ENCODE results near the gene CADM3.

Gene CADM3

DNA sequence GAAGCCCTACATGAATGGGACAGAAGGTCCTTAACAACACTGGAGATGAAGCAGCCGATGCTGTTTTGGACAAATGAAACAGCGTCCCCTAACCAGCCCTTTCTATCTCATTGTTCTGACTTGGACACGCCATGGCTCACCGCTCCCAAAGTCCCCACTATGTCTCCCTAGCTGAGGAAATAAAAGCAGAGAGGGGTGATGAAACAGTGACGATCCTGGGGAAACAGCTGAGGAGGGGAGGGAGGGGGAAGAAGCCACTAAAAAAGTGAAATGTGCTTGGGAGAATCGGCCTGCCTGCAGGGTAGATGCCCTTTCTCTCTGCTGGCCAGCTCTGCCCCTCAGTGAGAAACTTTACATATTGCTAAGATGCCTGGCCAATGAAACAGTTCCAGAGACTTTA lies 32.2 kb downstream of the CADM3 start:
- H3K27ac ChIP-seq: no peak overlapping the region
- TF ChIP-seq, protein P1, sequence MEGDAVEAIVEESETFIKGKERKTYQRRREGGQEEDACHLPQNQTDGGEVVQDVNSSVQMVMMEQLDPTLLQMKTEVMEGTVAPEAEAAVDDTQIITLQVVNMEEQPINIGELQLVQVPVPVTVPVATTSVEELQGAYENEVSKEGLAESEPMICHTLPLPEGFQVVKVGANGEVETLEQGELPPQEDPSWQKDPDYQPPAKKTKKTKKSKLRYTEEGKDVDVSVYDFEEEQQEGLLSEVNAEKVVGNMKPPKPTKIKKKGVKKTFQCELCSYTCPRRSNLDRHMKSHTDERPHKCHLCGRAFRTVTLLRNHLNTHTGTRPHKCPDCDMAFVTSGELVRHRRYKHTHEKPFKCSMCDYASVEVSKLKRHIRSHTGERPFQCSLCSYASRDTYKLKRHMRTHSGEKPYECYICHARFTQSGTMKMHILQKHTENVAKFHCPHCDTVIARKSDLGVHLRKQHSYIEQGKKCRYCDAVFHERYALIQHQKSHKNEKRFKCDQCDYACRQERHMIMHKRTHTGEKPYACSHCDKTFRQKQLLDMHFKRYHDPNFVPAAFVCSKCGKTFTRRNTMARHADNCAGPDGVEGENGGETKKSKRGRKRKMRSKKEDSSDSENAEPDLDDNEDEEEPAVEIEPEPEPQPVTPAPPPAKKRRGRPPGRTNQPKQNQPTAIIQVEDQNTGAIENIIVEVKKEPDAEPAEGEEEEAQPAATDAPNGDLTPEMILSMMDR (conservative IDR thresholded peaks at IDR 0.05; ENCODE audit: low read depth): no peak
- POLR2A ChIA-PET (ENCODE audit: low non-redundant PET): no interaction called here
- CTCF ChIA-PET: interaction anchor here (1.0 kb wide), 1 partner anchor 10 kb away, joined by 5 read pairs; no protein-coding TSS in a partner anchor
- no peak for DNase-seq (ENCODE audit: low spot score)

DNA sequence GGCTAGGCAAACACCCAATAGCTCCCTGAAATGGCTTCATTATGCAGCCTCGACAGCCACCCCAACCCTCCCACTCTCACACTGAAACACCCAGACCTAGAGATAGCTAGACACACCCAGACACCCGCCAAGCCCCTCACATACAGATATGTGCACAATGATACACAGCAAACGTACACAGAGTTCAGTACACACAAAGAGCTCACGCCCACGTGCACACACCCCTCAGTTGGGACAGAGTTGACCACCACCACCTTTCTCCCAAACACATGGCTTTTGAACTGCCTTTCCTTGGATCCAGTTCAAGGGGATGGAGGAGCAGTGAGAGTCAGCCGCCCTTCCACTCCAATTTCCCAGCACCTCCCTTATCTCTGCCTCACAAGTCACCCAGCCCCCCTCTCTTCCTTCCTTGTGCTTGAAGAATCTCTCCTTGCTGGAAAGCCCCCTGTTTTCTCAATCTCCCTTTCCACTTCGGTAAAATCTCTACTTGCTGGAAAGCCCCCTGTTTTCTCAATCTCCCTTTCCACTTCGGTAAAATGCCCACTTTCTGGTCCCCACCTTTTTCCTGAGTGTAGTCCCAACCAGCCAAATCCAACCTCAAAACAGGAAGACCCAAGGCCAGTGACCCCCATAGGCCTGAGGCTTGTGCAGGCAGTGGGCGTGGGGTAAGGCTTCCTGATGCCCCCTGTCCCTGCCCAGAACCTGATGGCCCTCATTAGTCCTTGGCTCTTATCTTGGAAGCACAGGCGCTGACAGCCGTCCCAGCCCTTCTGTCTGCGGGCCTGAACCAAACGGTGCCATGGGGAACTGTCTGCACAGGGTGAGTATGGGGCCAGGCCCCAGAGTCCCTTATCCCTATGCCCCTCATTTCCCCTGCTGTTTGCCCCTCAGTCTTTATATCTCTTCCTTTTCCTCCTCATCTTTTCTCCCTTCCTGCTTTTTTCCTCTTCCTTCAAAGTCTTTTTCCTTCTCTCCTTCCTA lies 33.0 kb downstream of the CADM3 start, which contains the start of gene ACKR1:
Gene ACKR1, plus strand, starts transcription at position 715 of the 981 bp plus-strand sequence. Its CDS starts 85 bp downstream, at position 800.
- DNase-seq (ENCODE audit: low spot score): no peak
- POLR2A ChIA-PET (ENCODE audit: low non-redundant PET): no interaction called here
- CTCF ChIA-PET: interaction anchor here (1.0 kb wide), 1 partner anchor 9 kb away, joined by 5 read pairs; no protein-coding TSS in a partner anchor
- TF ChIP-seq, protein P1 (conservative IDR thresholded peaks at IDR 0.05; ENCODE audit: low read depth): no peak
- H3K27ac ChIP-seq: no peak within 1 kb of the TSS

DNA sequence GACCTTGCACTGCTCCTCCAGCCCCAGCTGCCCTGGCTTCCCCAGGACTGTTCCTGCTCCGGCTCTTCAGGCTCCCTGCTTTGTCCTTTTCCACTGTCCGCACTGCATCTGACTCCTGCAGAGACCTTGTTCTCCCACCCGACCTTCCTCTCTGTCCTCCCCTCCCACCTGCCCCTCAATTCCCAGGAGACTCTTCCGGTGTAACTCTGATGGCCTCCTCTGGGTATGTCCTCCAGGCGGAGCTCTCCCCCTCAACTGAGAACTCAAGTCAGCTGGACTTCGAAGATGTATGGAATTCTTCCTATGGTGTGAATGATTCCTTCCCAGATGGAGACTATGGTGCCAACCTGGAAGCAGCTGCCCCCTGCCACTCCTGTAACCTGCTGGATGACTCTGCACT lies 33.8 kb downstream of the CADM3 start:
- ChIA-PET CTCF (interaction anchor here (0.5 to 0.7 kb wide), 2 partner anchors 199 to 722 kb away, joined by 3 read pairs; no protein-coding TSS in a partner anchor), POLR2A (ENCODE audit: low non-redundant PET) (no interaction called here)
- no peak for DNase-seq (ENCODE audit: low spot score)
- TF ChIP-seq, protein P1 (conservative IDR thresholded peaks at IDR 0.05; ENCODE audit: low read depth): no peak
- no peak overlapping the region for H3K27ac ChIP-seq

DNA sequence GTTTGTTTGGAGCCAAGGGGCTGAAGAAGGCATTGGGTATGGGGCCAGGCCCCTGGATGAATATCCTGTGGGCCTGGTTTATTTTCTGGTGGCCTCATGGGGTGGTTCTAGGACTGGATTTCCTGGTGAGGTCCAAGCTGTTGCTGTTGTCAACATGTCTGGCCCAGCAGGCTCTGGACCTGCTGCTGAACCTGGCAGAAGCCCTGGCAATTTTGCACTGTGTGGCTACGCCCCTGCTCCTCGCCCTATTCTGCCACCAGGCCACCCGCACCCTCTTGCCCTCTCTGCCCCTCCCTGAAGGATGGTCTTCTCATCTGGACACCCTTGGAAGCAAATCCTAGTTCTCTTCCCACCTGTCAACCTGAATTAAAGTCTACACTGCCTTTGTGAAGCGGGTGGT lies 34.7 kb downstream of the CADM3 start:
- POLR2A ChIA-PET (ENCODE audit: low non-redundant PET): no interaction called here
- TF ChIP-seq, protein P1 (conservative IDR thresholded peaks at IDR 0.05; ENCODE audit: low read depth): no peak
- DNase-seq (ENCODE audit: low spot score): no peak
- CTCF ChIA-PET: no interaction called here
- H3K27ac ChIP-seq: no peak overlapping the region

DNA sequence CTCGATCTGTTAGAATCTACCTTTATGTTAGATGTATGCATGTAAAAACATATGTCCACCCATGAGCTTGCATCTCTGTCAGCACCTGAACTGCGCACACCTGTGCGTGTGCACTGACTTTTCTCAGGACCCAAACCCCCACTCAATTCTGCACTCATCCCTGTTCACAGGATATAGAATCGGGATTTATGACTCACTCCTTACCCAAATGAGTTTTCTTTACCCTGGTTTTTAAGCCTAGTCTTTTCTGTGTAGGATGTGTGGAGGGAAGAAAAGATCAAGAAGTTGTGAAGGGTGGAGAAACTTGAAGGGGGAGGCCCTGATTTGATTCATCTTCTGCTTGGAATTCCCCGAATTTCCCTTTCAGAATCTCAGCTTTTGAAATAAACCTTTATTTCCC lies 35.7 kb downstream of the CADM3 start:
- CTCF ChIA-PET: interaction anchor here (0.6 to 1.1 kb wide), 2 partner anchors 73 to 75 kb away, joined by 3 read pairs; no protein-coding TSS in a partner anchor
- TF ChIP-seq, protein P1 (conservative IDR thresholded peaks at IDR 0.05; ENCODE audit: low read depth): no peak
- no peak for DNase-seq (ENCODE audit: low spot score)
- POLR2A ChIA-PET (ENCODE audit: low non-redundant PET): no interaction called here
- H3K27ac ChIP-seq: no peak overlapping the region

DNA sequence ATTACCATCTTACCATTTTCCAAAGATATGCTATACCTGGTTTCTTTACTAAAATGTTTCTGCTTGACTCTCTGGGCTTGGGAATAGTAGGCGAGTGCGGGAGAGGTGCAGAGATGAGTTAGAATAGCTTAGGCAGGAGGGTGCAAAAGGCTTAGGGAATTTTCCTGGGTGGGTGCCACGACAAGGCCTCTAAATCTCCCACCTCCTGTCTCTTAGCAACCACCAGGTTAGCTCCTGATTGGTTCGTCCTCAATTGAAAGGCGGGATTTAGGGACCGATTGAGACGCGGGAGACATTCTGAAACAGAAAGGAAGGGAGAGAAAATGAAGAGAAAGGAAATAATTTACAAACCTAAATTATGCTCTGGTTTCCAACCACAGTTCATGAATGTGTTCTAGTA lies 36.4 kb downstream of the CADM3 start:
- no peak overlapping the region for H3K27ac ChIP-seq
- POLR2A ChIA-PET (ENCODE audit: low non-redundant PET): no interaction called here
- CTCF ChIA-PET: no interaction called here
- TF ChIP-seq, protein P1 (conservative IDR thresholded peaks at IDR 0.05; ENCODE audit: low read depth): no peak
- no peak for DNase-seq (ENCODE audit: low spot score)
